Heart left ventricle (tissue), 13 donors: Measurements from ENCODE around the gene USP12.

ENCODE experiments used
- CTCF ChIP-seq, 12 donors: fragments of 200-600 bp; sonication (generic) in 4 of 12; IDR thresholded peaks; one replicate each; pipeline versions ENCODE4 v1.5.0 to v1.8.0; 2018 to 2022; ENCODE audit warnings: antibody characterized with exemption in 12 of 12, mild to moderate bottlenecking in 5 of 12
- POLR2A ChIP-seq, 2 donors: fragments of 450-650 bp; IDR thresholded peaks; one replicate each; pipeline ENCODE4 v1.6.1; 2017; ENCODE audit warnings: antibody characterized with exemption in 2 of 2, mild to moderate bottlenecking in 2 of 2, moderate library complexity in 2 of 2
- donor health status: ischemic (EF 13 %, LVEDD 7.1; RV severe dilation, severe dysfunction).
- donor health status: DM: no; HTN: yes; CAD: no.
- donor health status: DM: no; HTN: no; CAD: no.
- donor health status: ischemic (EF 25% LVEDD 6.9; RV normal size, moderate dysfunction).
- donor health status: ischemic (EF 25% LVEDD 5.7; RV mildly dilated, moderate dysfunction).
- donor health status: ischemic (EF 35%, LVEDD 5.7; RV mildly dilated, moderate dysfunction).
- donor health status: nonischemic (EF 11% LVEDD 7.7; RV severe dilation, severe dysfunction).
- donor health status: DM: yes; HTN: yes; CAD: no.
- donor health status: PGD.
- donor health status: ischemic (EF 29% LVEDD 5.4; RV normal size, mild dysfunction).
- donor health status: nonischemic (EF 23%, LVEDD 6.1; RV moderate dilation, normal function).

GRCh38 chr13:27130979-27131623, 40.5 kb downstream of the USP12 start:
- TF ChIP-seq CTCF (IDR thresholded peaks at IDR 0.05) = no peak
- TF ChIP-seq POLR2A (IDR thresholded peaks at IDR 0.05) = no peak
